Testis (tissue), 2 donors: ENCODE results near the gene KREMEN2.

Source experiments
- CTCF ChIP-seq, 3 experiments: fragments of 450-650 bp in 2 of 3; fragments of 200-600 bp in 1 of 3; sonication (generic) in 1 of 3; IDR thresholded peaks; one replicate each; pipeline ENCODE4 v1.5.1; 2016 to 2019; ENCODE audit warnings: antibody characterized with exemption in 3 of 3, mild to moderate bottlenecking in 2 of 3, moderate library complexity in 1 of 3
- POLR2A ChIP-seq: fragments of 450-650 bp; IDR thresholded peaks from one replicate; pipeline ENCODE4 v1.6.1; 2017; ENCODE audit warnings: antibody characterized with exemption, mild to moderate bottlenecking, moderate library complexity

- TF ChIP-seq CTCF (IDR thresholded peaks at IDR 0.05), result no peak
- TF ChIP-seq POLR2A, result no peak
Measured at GRCh38 chr16:3015865-3016521, 51.9 kb downstream of the KREMEN2 start.
